Endothelial cell of umbilical vein (primary cell): Measurements from ENCODE around the gene FCN1. TPM values are rescaled to one million over a fixed set of nuclear protein-coding genes. Genes with fewer than 3 reads are reported as not detected.

Source experiments
- BruUV-seq: library from RNA; stranded (reverse); fragments of 400-500 nt; replicated peaks from 2 replicates; lab custom pipeline; 2021; lab: Mats Ljungman, UMichigan
- CTCF ChIA-PET: fragments of 300-600, 350-600 bp; sonication (Branson Sonifier 250); formaldehyde crosslinking; loops from one replicate; lab custom pipeline; 2021; ENCODE audit warnings: antibody characterized with exemption, inconsistent platforms; lab: Charles Lee
- POLR2A ChIA-PET: fragments of 300-600, 350-600 bp; sonication (Branson Sonifier 250); formaldehyde crosslinking; loops from one replicate; lab custom pipeline; 2021; ENCODE audit warnings: antibody characterized with exemption, inconsistent platforms; lab: Charles Lee
- DNase-seq: peaks from one replicate; pipeline ENCODE4 v3.0.0-alpha.2; 2011; ENCODE audit warnings: low read depth, low spot score
- FAIRE-seq: peaks from 2 replicates; lab custom pipeline; 2011; peaks lifted over from hg19 to GRCh38; lab: Jason Lieb, UNC
- H2AFZ ChIP-seq: 2 replicates; pipeline ENCODE4 v1.6.0; 2012; ENCODE audit warnings: low read depth, low read length, control low read depth, inconsistent platforms
- H3K27ac ChIP-seq: 2 replicates; pipeline ENCODE4 v1.5.1; 2011; ENCODE audit warnings: low read depth, mild to moderate bottlenecking, control low read depth, low read length, moderate library complexity; ENCODE audit not compliant: insufficient read depth
- H3K27me3 ChIP-seq, 2 experiments: 2 replicates each; pipeline versions ENCODE4 v1.6.0 to v1.6.1; 2011; ENCODE audit warnings: low read length in 2 of 2, mixed read lengths in 1 of 2; ENCODE audit not compliant: control insufficient read depth in 2 of 2, insufficient read depth in 2 of 2
- H3K36me3 ChIP-seq, 2 experiments: 2 replicates in 1 of 2; 3 replicates in 1 of 2; pipeline ENCODE4 v1.5.1; 2011; ENCODE audit warnings: low read length in 2 of 2, mild to moderate bottlenecking in 1 of 2, moderate library complexity in 1 of 2; ENCODE audit not compliant: control insufficient read depth in 2 of 2, insufficient read depth in 2 of 2; ENCODE audit errors: extremely low read depth in 1 of 2
- H3K4me1 ChIP-seq: 3 replicates; pipeline ENCODE4 v1.5.1; 2011; ENCODE audit warnings: mild to moderate bottlenecking, low read length; ENCODE audit not compliant: control insufficient read depth, insufficient read depth; ENCODE audit errors: extremely low read depth
- H3K4me2 ChIP-seq: 2 replicates; pipeline ENCODE4 v1.6.1; 2011; ENCODE audit warnings: low read length, control low read depth, mixed read lengths; ENCODE audit not compliant: insufficient read depth
- H3K4me3 ChIP-seq, 3 experiments: fragments of 200-600 bp in 1 of 3; sonication (generic), shearing (Covaris generic) in 1 of 3; replicated peaks in 1 of 3; 2 replicates each; pipeline ENCODE4 v1.5.1; 2011 to 2016; ENCODE audit warnings: control low read depth in 3 of 3, low read length in 3 of 3, mild to moderate bottlenecking in 2 of 3, inconsistent platforms in 1 of 3, low read depth in 1 of 3, moderate library complexity in 1 of 3; ENCODE audit not compliant: insufficient read depth in 1 of 3
- H3K79me2 ChIP-seq: 2 replicates; pipeline ENCODE4 v1.6.0; 2012; ENCODE audit warnings: low read length, inconsistent platforms; ENCODE audit not compliant: control insufficient read depth, insufficient read depth
- H3K9ac ChIP-seq: replicated peaks from 2 replicates; pipeline ENCODE3; 2011; ENCODE audit warnings: low read length, control low read depth; ENCODE audit not compliant: insufficient read depth; ENCODE audit errors: extremely low read depth
- H3K9me1 ChIP-seq: replicated peaks from 3 replicates; pipeline ENCODE4 v1.6.0; 2011; ENCODE audit warnings: mild to moderate bottlenecking, low read length; ENCODE audit not compliant: control insufficient read depth, insufficient read depth; ENCODE audit errors: extremely low read depth
- H3K9me3 ChIP-seq: replicated peaks from 2 replicates; pipeline ENCODE4 v1.5.1; 2012; ENCODE audit warnings: low read length, inconsistent platforms; ENCODE audit not compliant: control insufficient read depth, insufficient read depth
- H4K20me1 ChIP-seq: replicated peaks from 2 replicates; pipeline ENCODE3; 2011; ENCODE audit warnings: mild to moderate bottlenecking, low read length; ENCODE audit not compliant: control insufficient read depth, insufficient read depth; ENCODE audit errors: extremely low read depth
- EZH2 ChIP-seq: IDR thresholded peaks from 2 replicates; pipeline ENCODE4 v1.6.1; 2012; ENCODE audit warnings: borderline replicate concordance, low read depth, mild to moderate bottlenecking, moderate library complexity, low read length, inconsistent platforms; ENCODE audit not compliant: severe bottlenecking
- FOS ChIP-seq: IDR thresholded peaks from 2 replicates; pipeline ENCODE4 v1.6.1; 2011; ENCODE audit warnings: mild to moderate bottlenecking, low read length, moderate library complexity, borderline replicate concordance; ENCODE audit not compliant: insufficient read depth
- GATA2 ChIP-seq: IDR thresholded peaks from 2 replicates; pipeline ENCODE4 v1.7.0; 2011; ENCODE audit warnings: low read depth, mild to moderate bottlenecking, moderate library complexity, mixed read lengths, low read length; ENCODE audit not compliant: insufficient read length, insufficient read depth
- JUN ChIP-seq: IDR thresholded peaks from 2 replicates; pipeline ENCODE4 v1.6.1; 2011; ENCODE audit warnings: borderline replicate concordance, low read depth; ENCODE audit not compliant: insufficient read length, insufficient read depth
- MYC ChIP-seq: IDR thresholded peaks from one replicate; pipeline ENCODE4 v1.6.1; 2011; ENCODE audit warnings: mild to moderate bottlenecking, low read depth, low read length
- POLR2A ChIP-seq: IDR thresholded peaks from 2 replicates; pipeline ENCODE4 v1.6.1; 2012; ENCODE audit warnings: low read depth, mild to moderate bottlenecking, control low read depth, low read length
- POLR2AphosphoS5 ChIP-seq: IDR thresholded peaks from 2 replicates; pipeline ENCODE4 v1.6.1; 2012; ENCODE audit warnings: low read depth, mild to moderate bottlenecking, control low read depth, low read length, moderate library complexity; ENCODE audit not compliant: insufficient read depth
- dilution Hi-C: fragments of 300-500 bp; cut with MboI; formaldehyde crosslinking; loops from one replicate; pipeline ENCODE4 v1.15.0; 2019; ENCODE audit warnings: low sequenced_read_pairs; ENCODE audit not compliant: extremely low pct_ligation_motif_present
- intact Hi-C: fragments of 100-400 bp; cut with micrococcal nuclease; formaldehyde crosslinking; loops from one replicate; pipeline ENCODE4 v1.10.0; 2022
- polyA plus RNA-seq, 4 experiments: library from polyadenylated mRNA; depleted of rRNA in 3 of 4; stranded (reverse) in 3 of 4; unstranded in 1 of 4; fragments of >200 nt; gene quantifications; 2 replicates each; pipeline versions ENCODE4 v1.2.1 to v1.2.3, GENCODE V29; 2011 to 2012; ENCODE audit warnings: missing spikeins in 1 of 4
- total RNA-seq: library from RNA; stranded (reverse); gene quantifications from 2 replicates; pipeline ENCODE4 v1.2.3, GENCODE V29; 2021
- TF ChIP-seq, protein P1 (sequence below): IDR thresholded peaks from 2 replicates; pipeline ENCODE4 v1.6.1; 2011; ENCODE audit not compliant: insufficient read depth, insufficient read length
- TF ChIP-seq, protein P2 (sequence below), 2 donors: IDR thresholded peaks; 1 replicate in 1 of 2; 2 replicates in 1 of 2; pipeline ENCODE4 v1.5.1; 2011; ENCODE audit warnings: low read length in 2 of 2, mild to moderate bottlenecking in 2 of 2, moderate library complexity in 2 of 2, control low read depth in 1 of 2, inconsistent platforms in 1 of 2, low read depth in 1 of 2; ENCODE audit not compliant: insufficient read depth in 1 of 2; ENCODE audit errors: extremely low read depth in 1 of 2

Gene FCN1
- total and polyA plus RNA-seq, 2 donors (not counting 3 experiments of a cell fraction or from before 2014, with no cell fraction given), result not detected

DNA sequence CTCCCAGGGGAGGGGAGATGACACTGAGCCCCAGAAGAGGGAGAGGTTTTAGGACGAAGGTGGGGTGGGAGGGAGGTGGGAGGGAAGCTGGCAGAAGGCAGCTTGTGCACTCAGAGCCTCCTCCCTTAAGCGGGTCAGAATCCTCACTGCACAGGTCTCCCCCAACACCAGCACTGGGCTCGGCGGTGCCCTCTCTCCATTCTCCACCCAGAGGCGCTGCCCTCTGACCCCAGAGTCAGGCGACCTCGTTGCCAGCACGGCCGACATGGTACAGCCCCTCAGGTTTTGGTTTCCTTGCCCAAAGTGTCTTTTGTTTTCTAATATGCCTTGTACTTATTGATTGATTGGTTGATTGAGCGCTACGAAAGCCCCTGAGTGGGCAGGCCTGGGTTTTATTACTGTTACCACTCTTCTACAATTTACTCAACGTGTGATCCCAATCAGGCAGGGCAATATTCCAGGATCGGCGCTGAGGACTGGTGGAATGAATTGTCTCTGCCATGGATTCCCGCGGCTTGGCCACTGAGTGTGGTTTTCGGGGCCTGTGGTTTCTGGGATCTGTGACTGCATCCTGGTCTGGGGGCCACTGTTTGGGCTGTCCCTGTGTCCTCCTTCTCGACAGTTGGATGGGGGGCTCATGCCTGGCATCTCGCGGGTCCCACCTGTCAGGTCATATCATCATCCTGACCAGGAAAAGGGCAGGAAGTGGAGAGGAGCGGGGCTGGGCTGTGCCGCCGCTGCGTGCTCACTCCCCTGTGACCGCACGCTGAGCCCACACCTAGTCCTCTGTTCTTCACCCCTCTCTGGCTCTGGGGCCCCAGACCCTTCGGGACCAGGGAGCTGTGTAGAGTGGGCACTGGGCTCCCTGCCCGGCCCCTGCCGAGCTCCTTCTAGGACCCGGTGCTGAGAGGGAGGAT, 46.7 kb downstream of the FCN1 start:
- no TSS peak for BruUV-seq
- TF ChIP-seq, protein P1, sequence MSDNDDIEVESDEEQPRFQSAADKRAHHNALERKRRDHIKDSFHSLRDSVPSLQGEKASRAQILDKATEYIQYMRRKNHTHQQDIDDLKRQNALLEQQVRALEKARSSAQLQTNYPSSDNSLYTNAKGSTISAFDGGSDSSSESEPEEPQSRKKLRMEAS, result no peak
- TF ChIP-seq, protein P2, sequence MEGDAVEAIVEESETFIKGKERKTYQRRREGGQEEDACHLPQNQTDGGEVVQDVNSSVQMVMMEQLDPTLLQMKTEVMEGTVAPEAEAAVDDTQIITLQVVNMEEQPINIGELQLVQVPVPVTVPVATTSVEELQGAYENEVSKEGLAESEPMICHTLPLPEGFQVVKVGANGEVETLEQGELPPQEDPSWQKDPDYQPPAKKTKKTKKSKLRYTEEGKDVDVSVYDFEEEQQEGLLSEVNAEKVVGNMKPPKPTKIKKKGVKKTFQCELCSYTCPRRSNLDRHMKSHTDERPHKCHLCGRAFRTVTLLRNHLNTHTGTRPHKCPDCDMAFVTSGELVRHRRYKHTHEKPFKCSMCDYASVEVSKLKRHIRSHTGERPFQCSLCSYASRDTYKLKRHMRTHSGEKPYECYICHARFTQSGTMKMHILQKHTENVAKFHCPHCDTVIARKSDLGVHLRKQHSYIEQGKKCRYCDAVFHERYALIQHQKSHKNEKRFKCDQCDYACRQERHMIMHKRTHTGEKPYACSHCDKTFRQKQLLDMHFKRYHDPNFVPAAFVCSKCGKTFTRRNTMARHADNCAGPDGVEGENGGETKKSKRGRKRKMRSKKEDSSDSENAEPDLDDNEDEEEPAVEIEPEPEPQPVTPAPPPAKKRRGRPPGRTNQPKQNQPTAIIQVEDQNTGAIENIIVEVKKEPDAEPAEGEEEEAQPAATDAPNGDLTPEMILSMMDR (IDR thresholded peaks at IDR 0.05; ENCODE audit: extremely low read depth in 1 of 2, insufficient read depth in 1 of 2, low read depth in 1 of 2, low read length in 2 of 2), result no peak
- TF ChIP-seq JUN (no peak), EZH2 (no peak), GATA2 (no peak), FOS (no peak), MYC (no peak), POLR2A (no peak), POLR2AphosphoS5 (no peak)
- no peak for FAIRE-seq

More for the DNA sequence above, 46.7 kb downstream of the FCN1 start:
- CTCF ChIA-PET, result interaction anchor here (0.6 kb wide), 1 partner anchor 541 kb away, joined by 4 read pairs; no protein-coding TSS in a partner anchor
- Histone ChIP-seq H3K27me3 (no peaks in the 10 kb centered on the region), H2AFZ (no peak overlapping the region), H3K36me3 (no peaks in the 10 kb centered on the region), H3K4me1 (no peaks in the 10 kb centered on the region), H3K9me1 (no peaks in the 10 kb centered on the region), H3K79me2 (no peaks in the 10 kb centered on the region), H3K9ac (no peak overlapping the region), H3K27ac (no peak overlapping the region), H4K20me1 (no peaks in the 10 kb centered on the region), H3K9me3 (no peaks in the 10 kb centered on the region), H3K4me2 (no peak overlapping the region), H3K4me3 (no peak overlapping the region)
- DNase-seq, result no peak
- POLR2A ChIA-PET, result no interaction called here
- dilution Hi-C loops (no loop called here), intact Hi-C loops (no loop called here)
